Fibroblast of the aortic adventitia (primary cell): Measurements from ENCODE around the gene MGMT. TPM values are rescaled to one million over a fixed set of nuclear protein-coding genes. Genes with fewer than 3 reads are reported as not detected.

Experiments
- DNase-seq: peaks from one replicate; pipeline ENCODE4 v3.0.0-alpha.2; 2010; ENCODE audit warnings: low read depth
- H3K4me3 ChIP-seq: 2 replicates; pipeline ENCODE4 v1.5.1; 2011; ENCODE audit warnings: low read depth, mild to moderate bottlenecking, control low read depth, low read length, moderate library complexity
- CTCF ChIP-seq: IDR thresholded peaks from 2 replicates; pipeline ENCODE4 v1.5.1; 2011; ENCODE audit warnings: mild to moderate bottlenecking, low read length, control low read depth, inconsistent platforms; ENCODE audit not compliant: insufficient read depth
- total RNA-seq: library from RNA; depleted of rRNA; stranded (reverse); fragments of >200 nt; gene quantifications from 2 replicates; pipeline ENCODE4 v1.2.3, GENCODE V29; 2012; ENCODE audit warnings: low replicate concordance

The MGMT gene
- total RNA-seq, 1 donor = 21.8 TPM

DNA sequence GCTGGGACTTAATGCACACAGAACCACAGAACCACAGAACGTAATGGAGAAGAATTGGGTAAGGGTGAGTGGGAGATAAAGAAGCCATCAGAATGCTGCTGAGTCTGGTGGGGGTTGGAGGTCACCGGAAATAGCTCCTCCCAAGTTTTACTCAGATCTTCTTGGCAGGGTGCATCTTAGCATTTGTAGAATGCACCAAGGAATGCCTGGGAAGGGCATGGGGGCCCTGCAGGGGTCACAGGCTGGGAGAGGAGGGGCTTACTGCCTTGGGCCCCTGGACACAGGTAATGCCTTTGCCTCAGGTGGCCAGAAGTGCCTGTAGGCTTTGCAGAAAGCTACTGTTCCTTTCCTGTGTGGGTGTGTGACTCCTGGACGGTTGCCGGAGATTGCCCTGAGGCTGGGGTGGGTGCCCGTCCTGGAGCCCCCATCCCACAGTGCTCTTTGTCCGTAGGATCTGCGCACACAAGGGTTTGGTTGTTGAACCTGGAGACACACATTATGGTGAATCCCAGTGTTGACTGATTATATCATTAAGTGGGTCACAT is 55.1 kb downstream of the MGMT start:
- H3K4me3 ChIP-seq = no peak overlapping the region
- no peak for DNase-seq
- TF ChIP-seq CTCF = no peak

DNA sequence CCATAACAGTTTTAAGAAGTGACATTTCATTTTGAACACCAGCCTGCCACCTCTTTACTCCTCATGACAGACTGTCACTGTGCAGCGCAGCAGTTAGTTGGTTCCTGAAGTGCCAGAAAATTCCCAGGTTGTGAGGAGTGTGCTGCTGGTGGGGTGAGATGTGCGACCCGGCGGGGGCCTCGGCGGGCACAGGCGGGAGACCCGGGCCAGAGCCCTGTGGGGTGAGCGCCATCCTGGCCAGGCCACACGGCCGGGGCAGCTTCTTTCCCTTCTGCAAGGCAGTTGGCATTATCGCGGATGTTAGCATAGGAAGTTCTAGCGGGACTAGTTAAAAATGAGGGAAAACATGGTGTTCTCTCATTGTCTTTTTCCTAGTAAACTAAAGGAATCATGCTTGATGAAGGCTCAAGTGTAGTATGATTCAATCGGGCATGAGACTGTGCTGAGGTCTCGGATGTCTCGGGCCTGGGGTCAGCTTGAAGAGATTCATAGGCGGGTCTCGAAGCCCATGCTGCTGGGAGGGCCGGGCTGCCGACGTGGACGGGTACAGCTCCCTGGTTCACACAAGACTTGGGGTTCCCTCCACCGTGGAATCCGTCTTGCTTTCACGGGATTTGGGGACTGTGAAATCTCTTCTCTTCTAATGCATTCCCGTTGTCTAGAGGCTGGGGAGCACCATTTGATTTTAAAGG is 56.1 kb downstream of the MGMT start:
- H3K4me3 ChIP-seq = no peak overlapping the region
- no peak for TF ChIP-seq CTCF
- no peak for DNase-seq

- no peak for TF ChIP-seq CTCF
These were observed 56.8 kb downstream of the MGMT start for GRCh38 chr10:129523723-129524316.

GRCh38 chr10:129524936-129525335 is 57.9 kb downstream of the MGMT start:
- DNase-seq = peak; percentile 25
- no peak overlapping the region for H3K4me3 ChIP-seq
- no peak for TF ChIP-seq CTCF

More at GRCh38 chr10:129523723-129524316, 56.8 kb downstream of the MGMT start:
- DNase-seq = no peak
- no peak overlapping the region for H3K4me3 ChIP-seq

DNA sequence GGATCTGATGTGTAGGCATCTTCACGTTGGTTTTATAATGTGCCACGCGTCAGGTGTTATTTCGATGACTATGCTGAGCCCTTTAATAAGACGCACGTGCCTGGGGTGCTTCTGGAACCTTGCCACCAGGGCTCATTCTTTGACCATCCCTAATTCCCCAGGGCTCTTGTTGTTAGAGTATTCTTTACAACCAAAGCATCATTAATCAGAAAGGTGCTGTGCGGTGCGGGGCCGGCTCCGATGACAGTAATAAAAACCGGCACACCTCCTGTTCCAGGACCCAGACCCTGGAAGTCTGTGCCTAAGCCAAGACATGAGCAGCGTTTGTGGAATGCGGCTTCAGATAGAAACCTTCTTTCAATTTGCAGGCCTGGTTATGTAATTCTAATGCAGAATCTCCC is 58.4 kb downstream of the MGMT start:
- DNase-seq = peak; percentile 85
- peak overlapping the region; percentile 22 for H3K4me3 ChIP-seq
- TF ChIP-seq CTCF = no peak

DNA sequence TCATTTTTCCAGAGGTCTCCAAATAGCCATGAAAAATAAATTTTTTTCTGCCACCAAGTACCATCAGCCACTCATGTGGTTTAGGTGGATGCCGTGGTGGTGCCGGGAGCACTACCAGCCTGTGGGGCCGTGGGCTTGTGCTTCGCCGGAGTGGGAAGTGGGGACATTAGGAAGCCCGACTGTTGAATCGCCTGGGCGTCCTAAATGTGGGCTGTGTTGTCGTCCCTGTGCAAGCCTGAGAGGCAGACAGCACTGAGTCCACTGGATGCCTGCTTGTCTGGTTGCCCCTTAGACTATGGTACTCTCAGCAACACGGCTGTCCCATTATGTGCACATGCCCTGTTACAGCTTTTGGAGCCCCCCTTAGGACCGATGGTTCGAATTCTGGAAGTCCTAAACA is 59.9 kb downstream of the MGMT start:
- DNase-seq = no peak
- no peak overlapping the region for H3K4me3 ChIP-seq
- TF ChIP-seq CTCF = no peak
